Astrocyte (in vitro differentiated cells and primary cell): Measurements from ENCODE around the gene KCND2.

Source experiments
- EZH2 ChIP-seq: IDR thresholded peaks from 2 replicates; pipeline ENCODE4 v1.6.1; 2012; ENCODE audit warnings: mild to moderate bottlenecking, low read length, inconsistent platforms; ENCODE audit not compliant: insufficient read depth
- TF ChIP-seq, protein P1 (sequence below): IDR thresholded peaks from 2 replicates; pipeline ENCODE4 v1.5.1; 2011; ENCODE audit warnings: low read depth, mild to moderate bottlenecking, inconsistent platforms, low read length, moderate library complexity; ENCODE audit not compliant: insufficient read depth

- TF ChIP-seq EZH2, result no peak
- TF ChIP-seq, protein P1, sequence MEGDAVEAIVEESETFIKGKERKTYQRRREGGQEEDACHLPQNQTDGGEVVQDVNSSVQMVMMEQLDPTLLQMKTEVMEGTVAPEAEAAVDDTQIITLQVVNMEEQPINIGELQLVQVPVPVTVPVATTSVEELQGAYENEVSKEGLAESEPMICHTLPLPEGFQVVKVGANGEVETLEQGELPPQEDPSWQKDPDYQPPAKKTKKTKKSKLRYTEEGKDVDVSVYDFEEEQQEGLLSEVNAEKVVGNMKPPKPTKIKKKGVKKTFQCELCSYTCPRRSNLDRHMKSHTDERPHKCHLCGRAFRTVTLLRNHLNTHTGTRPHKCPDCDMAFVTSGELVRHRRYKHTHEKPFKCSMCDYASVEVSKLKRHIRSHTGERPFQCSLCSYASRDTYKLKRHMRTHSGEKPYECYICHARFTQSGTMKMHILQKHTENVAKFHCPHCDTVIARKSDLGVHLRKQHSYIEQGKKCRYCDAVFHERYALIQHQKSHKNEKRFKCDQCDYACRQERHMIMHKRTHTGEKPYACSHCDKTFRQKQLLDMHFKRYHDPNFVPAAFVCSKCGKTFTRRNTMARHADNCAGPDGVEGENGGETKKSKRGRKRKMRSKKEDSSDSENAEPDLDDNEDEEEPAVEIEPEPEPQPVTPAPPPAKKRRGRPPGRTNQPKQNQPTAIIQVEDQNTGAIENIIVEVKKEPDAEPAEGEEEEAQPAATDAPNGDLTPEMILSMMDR, result no peak
Observed at GRCh38 chr7:120617275-120617674, 344.3 kb downstream of the KCND2 start.
